ENCODE data around the gene SVOPL.

GRCh38 chr7:138668229-138668596 is 32.9 kb downstream of the SVOPL start:
- TF ChIP-seq, protein P1, sequence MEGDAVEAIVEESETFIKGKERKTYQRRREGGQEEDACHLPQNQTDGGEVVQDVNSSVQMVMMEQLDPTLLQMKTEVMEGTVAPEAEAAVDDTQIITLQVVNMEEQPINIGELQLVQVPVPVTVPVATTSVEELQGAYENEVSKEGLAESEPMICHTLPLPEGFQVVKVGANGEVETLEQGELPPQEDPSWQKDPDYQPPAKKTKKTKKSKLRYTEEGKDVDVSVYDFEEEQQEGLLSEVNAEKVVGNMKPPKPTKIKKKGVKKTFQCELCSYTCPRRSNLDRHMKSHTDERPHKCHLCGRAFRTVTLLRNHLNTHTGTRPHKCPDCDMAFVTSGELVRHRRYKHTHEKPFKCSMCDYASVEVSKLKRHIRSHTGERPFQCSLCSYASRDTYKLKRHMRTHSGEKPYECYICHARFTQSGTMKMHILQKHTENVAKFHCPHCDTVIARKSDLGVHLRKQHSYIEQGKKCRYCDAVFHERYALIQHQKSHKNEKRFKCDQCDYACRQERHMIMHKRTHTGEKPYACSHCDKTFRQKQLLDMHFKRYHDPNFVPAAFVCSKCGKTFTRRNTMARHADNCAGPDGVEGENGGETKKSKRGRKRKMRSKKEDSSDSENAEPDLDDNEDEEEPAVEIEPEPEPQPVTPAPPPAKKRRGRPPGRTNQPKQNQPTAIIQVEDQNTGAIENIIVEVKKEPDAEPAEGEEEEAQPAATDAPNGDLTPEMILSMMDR (IDR thresholded peaks at IDR 0.05) = no peak
- TF ChIP-seq EZH2 (IDR thresholded peaks at IDR 0.05; ENCODE audit: borderline replicate concordance, insufficient read depth, low read depth, low read length, poor library complexity, severe bottlenecking) = no peak
